HG02885 (cell line): ENCODE results near the gene HDAC4.

ENCODE experiments used
- ATAC-seq: cut with Tn5 transposase; IDR thresholded peaks from one replicate; pipeline ENCODE4 v1.9.1; 2021; ENCODE audit warnings: mild to moderate bottlenecking; ENCODE audit not compliant: unreplicated experiment, poor library complexity

The HDAC4 gene

GRCh38 chr2:239003624-239004273 is 397.1 kb downstream of the HDAC4 start:
- ATAC-seq, result no peak

GRCh38 chr2:239002954-239003623 is 397.7 kb downstream of the HDAC4 start:
- no peak for ATAC-seq

- no peak for ATAC-seq
Observed at GRCh38 chr2:239002591-239002953, 398.2 kb downstream of the HDAC4 start.

GRCh38 chr2:239001794-239002193 is 399.0 kb downstream of the HDAC4 start:
- ATAC-seq, result no peak

- ATAC-seq, result no peak
Observed at GRCh38 chr2:239000500-239001073, 400.2 kb downstream of the HDAC4 start.

GRCh38 chr2:239000089-239000488 is 400.7 kb downstream of the HDAC4 start:
- ATAC-seq, result no peak

GRCh38 chr2:238999291-238999741 is 401.5 kb downstream of the HDAC4 start:
- no peak for ATAC-seq

GRCh38 chr2:238998801-238999200 is 402.0 kb downstream of the HDAC4 start:
- no peak for ATAC-seq
